ENCODE results near the gene SEMA6D. TPM values are rescaled to one million over a fixed set of nuclear protein-coding genes. Genes with fewer than 3 reads are reported as not detected.
A peak's percentile ranks its signal among the peaks of the same experiment; 100 is the strongest.

Gene SEMA6D
- total RNA-seq, 1 donor from 2014 or later: 6.4 TPM

DNA sequence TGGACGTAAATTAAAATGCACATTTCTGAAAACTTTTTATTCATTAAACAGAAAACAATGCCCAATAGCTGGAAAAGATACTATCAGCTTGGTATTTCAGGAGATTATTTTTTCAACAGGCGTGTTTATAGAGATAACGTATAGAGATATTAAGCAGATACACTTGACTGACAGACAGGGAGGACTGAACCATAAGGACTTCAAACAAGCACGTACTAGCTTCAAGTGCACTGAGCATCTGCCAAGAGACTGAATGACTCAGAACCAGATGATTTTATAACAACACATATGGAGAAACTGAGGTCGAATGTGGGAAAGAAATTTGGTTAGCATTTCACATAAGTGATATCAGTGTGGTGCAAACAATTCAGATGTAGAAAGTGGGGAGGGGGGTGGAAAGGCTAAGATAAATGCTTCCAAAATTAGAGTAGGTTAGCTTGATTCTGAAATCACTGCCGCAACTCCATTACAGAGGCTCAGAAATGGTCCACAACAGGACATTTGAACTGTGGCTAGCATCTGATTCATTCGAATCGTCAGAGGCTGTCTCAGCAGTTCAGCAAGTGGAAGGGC lies 103.5 kb downstream of the SEMA6D start:
- Mint-ChIP-seq H3K4me3 (ENCODE audit: unreplicated experiment) (no peak overlapping the region), H3K36me3 (ENCODE audit: low read depth) (no peaks in the 10 kb centered on the region), H3K27me3 (ENCODE audit: low read depth) (peaks cover 1% of the 10 kb centered on the region), H3K4me1 (ENCODE audit: low read depth) (peaks cover 24% of the 10 kb centered on the region), H3K9me3 (ENCODE audit: low read depth) (no peaks in the 10 kb centered on the region), H3K27ac (ENCODE audit: unreplicated experiment) (peak overlapping the region; percentile 29)
- no peak for DNase-seq (ENCODE audit: low spot score)
- TF ChIP-seq, protein P1, sequence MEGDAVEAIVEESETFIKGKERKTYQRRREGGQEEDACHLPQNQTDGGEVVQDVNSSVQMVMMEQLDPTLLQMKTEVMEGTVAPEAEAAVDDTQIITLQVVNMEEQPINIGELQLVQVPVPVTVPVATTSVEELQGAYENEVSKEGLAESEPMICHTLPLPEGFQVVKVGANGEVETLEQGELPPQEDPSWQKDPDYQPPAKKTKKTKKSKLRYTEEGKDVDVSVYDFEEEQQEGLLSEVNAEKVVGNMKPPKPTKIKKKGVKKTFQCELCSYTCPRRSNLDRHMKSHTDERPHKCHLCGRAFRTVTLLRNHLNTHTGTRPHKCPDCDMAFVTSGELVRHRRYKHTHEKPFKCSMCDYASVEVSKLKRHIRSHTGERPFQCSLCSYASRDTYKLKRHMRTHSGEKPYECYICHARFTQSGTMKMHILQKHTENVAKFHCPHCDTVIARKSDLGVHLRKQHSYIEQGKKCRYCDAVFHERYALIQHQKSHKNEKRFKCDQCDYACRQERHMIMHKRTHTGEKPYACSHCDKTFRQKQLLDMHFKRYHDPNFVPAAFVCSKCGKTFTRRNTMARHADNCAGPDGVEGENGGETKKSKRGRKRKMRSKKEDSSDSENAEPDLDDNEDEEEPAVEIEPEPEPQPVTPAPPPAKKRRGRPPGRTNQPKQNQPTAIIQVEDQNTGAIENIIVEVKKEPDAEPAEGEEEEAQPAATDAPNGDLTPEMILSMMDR (IDR thresholded peaks at IDR 0.05): no peak

- peaks cover 24% of the 10 kb centered on the region for H3K4me1 Mint-ChIP-seq (ENCODE audit: low read depth)
- H3K4me3 Mint-ChIP-seq (ENCODE audit: unreplicated experiment): no peak overlapping the region
- no peaks in the 10 kb centered on the region for H3K9me3 Mint-ChIP-seq (ENCODE audit: low read depth)
- H3K27me3 Mint-ChIP-seq (ENCODE audit: low read depth): peaks cover 1% of the 10 kb centered on the region
- H3K27ac Mint-ChIP-seq (ENCODE audit: unreplicated experiment): no peak overlapping the region
- TF ChIP-seq, protein P1 (IDR thresholded peaks at IDR 0.05): no peak
- DNase-seq (ENCODE audit: low spot score): no peak
- H3K36me3 Mint-ChIP-seq (ENCODE audit: low read depth): no peaks in the 10 kb centered on the region
Measured at GRCh38 chr15:47822048-47822447, 104.7 kb downstream of the SEMA6D start.
